Thyroid gland (tissue), 4 donors: ENCODE results near the gene NUP42. TPM values are rescaled to one million over a fixed set of nuclear protein-coding genes. Genes with fewer than 3 reads are reported as not detected.

Source experiments
- DNase-seq, 2 donors: peaks; one replicate each; pipeline ENCODE4 v3.0.0-alpha.2; 2019
- H3K27ac ChIP-seq, 3 donors: fragments of 200-600 bp; sonication (generic); 1 replicate in 2 of 3; 2 replicates in 1 of 3; pipeline ENCODE4 v1.5.1; 2016 to 2019; ENCODE audit warnings: mild to moderate bottlenecking in 1 of 3, moderate library complexity in 1 of 3
- H3K27me3 ChIP-seq: fragments of 200-600 bp; sonication (generic); one replicate; pipeline ENCODE4 v1.5.1; 2019
- H3K36me3 ChIP-seq, 2 donors: fragments of 200-600 bp; sonication (generic); one replicate each; pipeline ENCODE4 v1.5.1; 2016 to 2019
- H3K4me1 ChIP-seq, 2 donors: fragments of 200-600 bp; sonication (generic); one replicate each; pipeline ENCODE4 v1.5.1; 2017 to 2019
- H3K4me3 ChIP-seq, 3 donors: fragments of 200-600 bp; sonication (generic); replicated peaks in 1 of 3; 1 replicate in 2 of 3; 2 replicates in 1 of 3; pipeline ENCODE4 v1.5.1; 2016; ENCODE audit warnings: mild to moderate bottlenecking in 1 of 3
- H3K9me3 ChIP-seq: fragments of 200-600 bp; sonication (generic); one replicate; pipeline ENCODE4 v1.5.1; 2017
- POLR2A ChIP-seq, 2 donors: fragments of 450-650 bp; IDR thresholded peaks; one replicate each; pipeline ENCODE4 v1.6.1; 2017; ENCODE audit warnings: antibody characterized with exemption in 2 of 2, mild to moderate bottlenecking in 2 of 2, moderate library complexity in 1 of 2
- WGBS, 2 donors: methylation state at CpG; one replicate each; pipeline ENCODE4 v1.1.5; 2017; 5-methylcytosine and 5-hydroxymethylcytosine counted together
- intact Hi-C: fragments of 100-400 bp; cut with DNase I; formaldehyde crosslinking; loops from one replicate; pipeline ENCODE4 v1.15.1; 2023
- total RNA-seq, 4 donors: library from RNA; depleted of rRNA; stranded (reverse); fragments of >200 nt; gene quantifications; one replicate each; pipeline ENCODE4 v1.2.3, GENCODE V29; 2016
- TF ChIP-seq, protein P1 (sequence below), 6 experiments: fragments of 200-600 bp in 3 of 6; fragments of 450-650 bp in 3 of 6; sonication (generic) in 3 of 6; IDR thresholded peaks; one replicate each; pipeline ENCODE4 v1.5.1; 2016 to 2019; ENCODE audit warnings: antibody characterized with exemption in 6 of 6, mild to moderate bottlenecking in 2 of 6, inconsistent platforms in 1 of 6, moderate library complexity in 1 of 6

The NUP42 gene
- total RNA-seq, 4 donors from 2014 or later: 34.2 to 55.8 (median 45.4) TPM

DNA sequence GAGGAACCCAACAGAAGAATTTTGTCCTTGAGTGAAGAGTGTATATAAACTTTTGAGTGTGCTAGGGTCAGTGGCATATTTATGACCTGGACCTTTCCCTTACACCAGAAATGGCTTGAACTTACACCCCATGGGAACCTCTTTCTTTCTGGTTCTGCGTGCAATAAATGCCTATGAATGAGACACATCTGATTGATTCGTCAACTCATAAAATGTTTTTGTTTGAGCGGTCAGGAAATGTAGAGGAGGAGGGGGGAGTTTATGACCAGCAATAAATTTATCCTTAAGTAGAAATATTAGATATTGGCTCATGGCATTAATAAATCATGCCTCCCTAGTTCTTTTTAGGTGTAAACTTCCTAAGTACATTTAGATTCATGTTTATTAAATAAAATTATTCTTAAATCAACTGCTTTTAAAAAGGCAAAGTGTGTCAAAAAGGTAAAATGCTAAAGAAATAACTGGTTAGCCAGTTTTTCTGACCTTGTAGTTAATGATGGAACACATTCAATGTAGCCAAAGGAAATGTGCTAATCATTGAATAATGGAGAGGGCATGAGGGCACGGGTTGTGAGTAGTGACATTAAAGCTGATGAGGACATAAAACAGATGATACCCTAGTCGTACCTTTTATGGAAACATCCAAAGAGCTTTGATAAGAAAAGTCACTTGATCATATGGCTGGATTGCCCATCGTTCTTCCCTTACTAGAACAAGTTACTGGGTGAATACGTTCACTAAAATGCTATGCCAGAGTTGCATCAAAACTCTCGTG, 13.6 kb upstream of the NUP42 start:
- Histone ChIP-seq H3K36me3 (no peaks in the 10 kb centered on the region), H3K4me1 (no peaks in the 10 kb centered on the region), H3K27ac (no peak overlapping the region), H3K27me3 (no peaks in the 10 kb centered on the region), H3K9me3 (no peaks in the 10 kb centered on the region), H3K4me3 (no peak overlapping the region)
- intact Hi-C loops: no loop called here
- no peak for DNase-seq
- TF ChIP-seq, protein P1, sequence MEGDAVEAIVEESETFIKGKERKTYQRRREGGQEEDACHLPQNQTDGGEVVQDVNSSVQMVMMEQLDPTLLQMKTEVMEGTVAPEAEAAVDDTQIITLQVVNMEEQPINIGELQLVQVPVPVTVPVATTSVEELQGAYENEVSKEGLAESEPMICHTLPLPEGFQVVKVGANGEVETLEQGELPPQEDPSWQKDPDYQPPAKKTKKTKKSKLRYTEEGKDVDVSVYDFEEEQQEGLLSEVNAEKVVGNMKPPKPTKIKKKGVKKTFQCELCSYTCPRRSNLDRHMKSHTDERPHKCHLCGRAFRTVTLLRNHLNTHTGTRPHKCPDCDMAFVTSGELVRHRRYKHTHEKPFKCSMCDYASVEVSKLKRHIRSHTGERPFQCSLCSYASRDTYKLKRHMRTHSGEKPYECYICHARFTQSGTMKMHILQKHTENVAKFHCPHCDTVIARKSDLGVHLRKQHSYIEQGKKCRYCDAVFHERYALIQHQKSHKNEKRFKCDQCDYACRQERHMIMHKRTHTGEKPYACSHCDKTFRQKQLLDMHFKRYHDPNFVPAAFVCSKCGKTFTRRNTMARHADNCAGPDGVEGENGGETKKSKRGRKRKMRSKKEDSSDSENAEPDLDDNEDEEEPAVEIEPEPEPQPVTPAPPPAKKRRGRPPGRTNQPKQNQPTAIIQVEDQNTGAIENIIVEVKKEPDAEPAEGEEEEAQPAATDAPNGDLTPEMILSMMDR (IDR thresholded peaks at IDR 0.05): no peak
- no peak for TF ChIP-seq POLR2A (IDR thresholded peaks at IDR 0.05)
- WGBS, 2 donors: 88% methylated on average over 8 of the region's 8 CpGs

DNA sequence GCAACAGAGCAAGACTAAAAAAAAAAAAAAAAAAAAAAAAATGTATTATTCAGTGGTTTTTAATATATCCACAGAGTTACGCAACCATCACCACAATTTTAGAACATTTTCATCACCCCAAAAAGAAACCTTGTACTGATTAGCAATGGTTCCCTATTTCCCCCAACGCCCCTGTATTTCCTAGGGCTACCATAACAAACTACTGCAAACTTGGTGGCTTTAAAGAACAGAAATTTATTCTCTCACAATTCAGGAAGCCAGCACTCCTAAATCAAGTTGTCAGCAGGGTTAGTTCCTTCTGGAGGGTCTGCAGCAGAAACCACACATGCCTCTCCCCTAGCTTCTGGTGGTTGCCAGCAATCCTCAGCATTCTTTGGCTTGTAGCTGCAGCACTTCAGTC, 5.9 kb upstream of the NUP42 start:
- no peaks in the 10 kb centered on the region for H3K9me3 ChIP-seq

DNA sequence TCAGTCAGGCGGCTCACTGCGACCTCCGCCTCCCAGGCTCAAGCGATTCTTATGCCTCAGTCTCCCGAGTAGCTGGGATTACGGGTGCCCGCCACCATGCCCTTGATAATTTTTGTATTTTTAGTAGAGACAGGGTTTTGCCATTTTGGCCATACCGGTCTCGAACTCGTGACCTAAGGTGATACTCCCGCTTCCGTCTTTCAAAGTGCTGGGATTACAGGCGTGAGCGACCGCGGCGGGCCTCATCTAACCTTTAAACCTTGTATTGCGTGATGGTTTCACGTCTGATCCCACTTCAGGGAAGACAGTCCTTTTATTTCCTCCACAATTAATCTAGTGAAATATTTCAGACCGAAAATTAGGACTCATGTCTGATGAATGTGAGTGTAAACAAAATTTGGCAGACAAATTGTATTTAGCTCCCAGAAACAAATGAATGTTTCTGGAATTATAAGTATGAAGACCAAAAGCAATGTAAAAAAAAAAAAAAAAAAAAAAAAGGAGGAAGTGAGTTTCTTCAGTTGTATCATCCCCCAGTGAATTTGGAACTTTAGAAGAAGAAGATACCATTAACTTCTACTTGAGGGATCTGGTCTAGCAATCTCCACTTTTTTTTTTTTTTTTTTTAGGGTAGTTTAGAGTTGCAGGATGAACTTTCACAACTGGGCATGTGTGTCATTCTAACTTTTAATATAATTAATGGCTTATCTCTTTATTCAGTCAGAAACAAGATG, 1.6 kb downstream of the NUP42 start:
- peaks cover 6 to 13% of the 10 kb centered on the region in 2 donors for H3K4me1 ChIP-seq
- H3K36me3 ChIP-seq: peaks cover 8 to 15% of the 10 kb centered on the region in 2 donors
- DNase-seq: no peak
- TF ChIP-seq, protein P1 (IDR thresholded peaks at IDR 0.05): no peak
- no peak for TF ChIP-seq POLR2A (IDR thresholded peaks at IDR 0.05)
- intact Hi-C loops: loop anchor here (5.0 kb wide), 1 partner anchor 76 kb away; the partner anchor contains the start of gene KLHL7
- no peak overlapping the region for H3K27ac ChIP-seq
- no peaks in the 10 kb centered on the region for H3K27me3 ChIP-seq
- 95% methylated on average over 20 of the region's 20 CpGs for WGBS, 2 donors
- H3K9me3 ChIP-seq: no peaks in the 10 kb centered on the region
- H3K4me3 ChIP-seq: peak overlapping the region in 1 of 3 donors; percentile 81

More for the DNA sequence above, 5.9 kb upstream of the NUP42 start:
- TF ChIP-seq, protein P1 (IDR thresholded peaks at IDR 0.05): no peak
- TF ChIP-seq POLR2A (IDR thresholded peaks at IDR 0.05): no peak
- Histone ChIP-seq H3K27ac (no peak overlapping the region), H3K36me3 (peaks cover 0 to 9% of the 10 kb centered on the region in 2 donors), H3K27me3 (no peaks in the 10 kb centered on the region), H3K4me3 (no peak overlapping the region), H3K4me1 (peaks cover 0 to 2% of the 10 kb centered on the region in 2 donors)
- intact Hi-C loops: no loop called here
- DNase-seq: no peak
- 90 to 98% methylated on average over 2 of the region's 2 CpGs for WGBS, 2 donors

DNA sequence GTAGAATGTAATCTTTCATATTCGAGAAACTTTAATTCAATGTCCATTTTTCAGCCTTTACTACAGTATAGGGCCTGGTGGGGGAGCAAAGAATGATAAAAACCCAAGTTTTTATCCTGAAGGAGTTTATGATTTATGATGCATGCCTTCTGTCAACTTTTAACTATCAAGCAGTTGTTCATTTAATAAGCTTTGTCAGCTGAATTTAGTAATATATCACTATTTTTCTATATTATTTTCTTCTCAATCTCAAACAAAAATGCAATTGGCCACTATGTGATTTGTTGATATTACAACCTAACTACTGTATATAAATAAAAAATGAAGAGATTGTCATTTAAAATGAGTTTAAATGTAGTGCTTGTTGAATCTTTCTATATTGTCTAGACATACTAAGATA, 2.4 kb downstream of the NUP42 start:
- intact Hi-C loops: loop anchor here (5.0 kb wide), 1 partner anchor 77 kb away; the partner anchor contains the start of gene KLHL7
- Histone ChIP-seq H3K9me3 (no peaks in the 10 kb centered on the region), H3K4me3 (no peak overlapping the region), H3K27me3 (no peaks in the 10 kb centered on the region), H3K36me3 (peaks cover 15% of the 10 kb centered on the region in 2 donors), H3K27ac (no peak overlapping the region), H3K4me1 (peaks cover 6 to 13% of the 10 kb centered on the region in 2 donors)
- 80 to 87% methylated on average over 1 of the region's 1 CpG for WGBS, 2 donors
- DNase-seq: no peak
- TF ChIP-seq POLR2A (IDR thresholded peaks at IDR 0.05): no peak

DNA sequence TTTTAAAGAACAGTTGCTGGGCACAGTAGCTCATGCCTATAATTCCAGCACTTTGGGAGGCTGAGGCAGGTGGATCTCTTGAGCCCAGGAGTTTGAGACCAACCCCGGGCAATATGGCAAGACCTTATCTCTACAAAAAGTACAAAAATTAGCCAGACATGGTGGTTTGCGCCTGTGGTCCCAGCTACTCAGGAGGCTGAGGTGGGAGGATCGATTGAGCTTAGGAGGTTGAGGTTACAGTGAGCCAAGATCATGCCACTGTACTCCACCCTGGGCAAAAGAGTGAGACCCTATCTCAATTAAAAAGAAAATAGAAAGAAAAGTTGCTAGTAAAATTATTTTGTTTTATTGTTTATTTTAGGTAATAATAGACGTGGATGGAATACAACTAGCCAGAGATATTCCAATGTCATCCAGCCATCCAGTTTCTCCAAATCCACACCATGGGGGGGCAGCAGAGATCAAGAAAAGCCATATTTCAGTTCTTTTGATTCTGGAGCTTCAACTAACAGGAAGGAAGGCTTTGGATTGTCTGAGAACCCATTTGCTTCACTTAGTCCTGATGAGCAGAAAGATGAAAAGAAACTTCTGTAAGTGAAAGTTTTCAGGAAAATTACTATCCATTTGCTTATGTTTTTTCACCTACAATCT, 3.0 kb downstream of the NUP42 start:
- 87 to 89% methylated on average over 4 of the region's 4 CpGs for WGBS, 2 donors
- no peak for TF ChIP-seq POLR2A (IDR thresholded peaks at IDR 0.05)
- TF ChIP-seq, protein P1 (IDR thresholded peaks at IDR 0.05): peak in 2 of 6 experiments; percentile 28 to 36
- H3K36me3 ChIP-seq: peaks cover 15 to 18% of the 10 kb centered on the region in 2 donors
- H3K4me1 ChIP-seq: peaks cover 6 to 13% of the 10 kb centered on the region in 2 donors
- H3K4me3 ChIP-seq: no peak overlapping the region
- H3K27ac ChIP-seq: no peak overlapping the region
- H3K9me3 ChIP-seq: no peaks in the 10 kb centered on the region
- intact Hi-C loops: loop anchor here (5.0 kb wide), 1 partner anchor 78 kb away; the partner anchor contains the start of gene KLHL7
- peak in 1 of 2 donors; percentile 9 for DNase-seq
- H3K27me3 ChIP-seq: no peaks in the 10 kb centered on the region
